ENCODE measurements around the gene SMARCA4.

SMARCA4 gene

GRCh38 chr19:11044431-11044830, 83.6 kb downstream of the SMARCA4 start:
- Histone ChIP-seq H4K91ac (ENCODE audit: low read depth, low read length) (no peak overlapping the region), H3K23ac (ENCODE audit: low read length) (no peak overlapping the region), H3K79me2 (ENCODE audit: control insufficient read depth, insufficient read depth, low read length, poor library complexity) (no peaks in the 10 kb centered on the region), H3K4me1 (ENCODE audit: control insufficient read depth in 1 of 2, insufficient read depth in 2 of 2, low read length in 2 of 2) (no peaks in the 10 kb centered on the region), H3K4me2 (ENCODE audit: low read length) (no peak overlapping the region), H2AFZ (ENCODE audit: insufficient read depth, low read length, poor library complexity) (no peak overlapping the region), H3K79me1 (ENCODE audit: low read length) (no peaks in the 10 kb centered on the region), H4K12ac (ENCODE audit: low read depth, low read length) (no peak overlapping the region), H2BK120ac (ENCODE audit: insufficient read depth, low read length, poor library complexity) (no peak overlapping the region), H3K27ac (ENCODE audit: low read depth, low read length) (no peak overlapping the region), H3K14ac (ENCODE audit: low read length) (no peak overlapping the region), H3K4ac (ENCODE audit: low read depth, low read length) (no peak overlapping the region), H2BK12ac (ENCODE audit: low read length) (no peak overlapping the region), H3K4me3 (ENCODE audit: low read depth, low read length) (no peak overlapping the region), H4K8ac (ENCODE audit: low read depth, low read length) (no peak overlapping the region), H2BK5ac (ENCODE audit: low read depth, low read length, poor library complexity) (no peak overlapping the region), H3K27me3 (ENCODE audit: insufficient read depth, low read length) (no peaks in the 10 kb centered on the region), H3K36me3 (ENCODE audit: control insufficient read depth in 1 of 2, insufficient read depth in 2 of 2, low read length in 2 of 2) (peaks cover 49 to 56% of the 10 kb centered on the region in 2 experiments), H3K9me3 (ENCODE audit: insufficient read depth, low read depth, low read length) (no peaks in the 10 kb centered on the region), H2AK5ac (ENCODE audit: low read length) (no peak overlapping the region), H3K18ac (ENCODE audit: low read length) (no peak overlapping the region), H3K9ac (ENCODE audit: low read length) (no peak overlapping the region)
- WGBS (ENCODE audit: extremely low coverage, insufficient coverage, insufficient read length), result no CpG with 5 or more reads among the region's 10 CpGs
- DNase-seq, result no peak

GRCh38 chr19:11045536-11045935, 84.7 kb downstream of the SMARCA4 start:
- no peak overlapping the region for H4K8ac ChIP-seq (ENCODE audit: low read depth, low read length)
- DNase-seq, result no peak
- no peaks in the 10 kb centered on the region for H3K79me2 ChIP-seq (ENCODE audit: control insufficient read depth, insufficient read depth, low read length, poor library complexity)
- no peak overlapping the region for H3K4ac ChIP-seq (ENCODE audit: low read depth, low read length)
- H2AFZ ChIP-seq (ENCODE audit: insufficient read depth, low read length, poor library complexity), result no peak overlapping the region
- no peak overlapping the region for H3K18ac ChIP-seq (ENCODE audit: low read length)
- no peaks in the 10 kb centered on the region for H3K27me3 ChIP-seq (ENCODE audit: insufficient read depth, low read length)
- WGBS (ENCODE audit: extremely low coverage, insufficient coverage, insufficient read length), result no CpG with 5 or more reads among the region's 4 CpGs
- no peak overlapping the region for H3K9ac ChIP-seq (ENCODE audit: low read length)
- no peak overlapping the region for H4K12ac ChIP-seq (ENCODE audit: low read depth, low read length)
- no peaks in the 10 kb centered on the region for H3K79me1 ChIP-seq (ENCODE audit: low read length)
- no peak overlapping the region for H3K4me2 ChIP-seq (ENCODE audit: low read length)
- H2BK12ac ChIP-seq (ENCODE audit: low read length), result no peak overlapping the region
- H4K91ac ChIP-seq (ENCODE audit: low read depth, low read length), result no peak overlapping the region
- H3K14ac ChIP-seq (ENCODE audit: low read length), result no peak overlapping the region
- no peak overlapping the region for H3K4me3 ChIP-seq (ENCODE audit: low read depth, low read length)
- no peak overlapping the region for H2BK5ac ChIP-seq (ENCODE audit: low read depth, low read length, poor library complexity)
- no peak overlapping the region for H3K27ac ChIP-seq (ENCODE audit: low read depth, low read length)
- peaks cover 55 to 66% of the 10 kb centered on the region in 2 experiments for H3K36me3 ChIP-seq (ENCODE audit: control insufficient read depth in 1 of 2, insufficient read depth in 2 of 2, low read length in 2 of 2)
- H2BK120ac ChIP-seq (ENCODE audit: insufficient read depth, low read length, poor library complexity), result no peak overlapping the region
- peaks cover 1% of the 10 kb centered on the region for H3K9me3 ChIP-seq (ENCODE audit: insufficient read depth, low read depth, low read length)
- H2AK5ac ChIP-seq (ENCODE audit: low read length), result no peak overlapping the region
- no peaks in the 10 kb centered on the region for H3K4me1 ChIP-seq (ENCODE audit: control insufficient read depth in 1 of 2, insufficient read depth in 2 of 2, low read length in 2 of 2)
- H3K23ac ChIP-seq (ENCODE audit: low read length), result no peak overlapping the region

- H3K9ac ChIP-seq (ENCODE audit: low read length), result no peak overlapping the region
These were observed 86.0 kb downstream of the SMARCA4 start for GRCh38 chr19:11046605-11047354.

GRCh38 chr19:11047866-11048265, 87.0 kb downstream of the SMARCA4 start:
- Histone ChIP-seq H4K91ac (ENCODE audit: low read depth, low read length) (no peak overlapping the region), H2AK5ac (ENCODE audit: low read length) (no peak overlapping the region), H3K4me1 (ENCODE audit: control insufficient read depth in 1 of 2, insufficient read depth in 2 of 2, low read length in 2 of 2) (no peaks in the 10 kb centered on the region), H3K14ac (ENCODE audit: low read length) (no peak overlapping the region), H3K9ac (ENCODE audit: low read length) (no peak overlapping the region), H3K79me2 (ENCODE audit: control insufficient read depth, insufficient read depth, low read length, poor library complexity) (no peaks in the 10 kb centered on the region), H3K79me1 (ENCODE audit: low read length) (no peaks in the 10 kb centered on the region), H3K4me2 (ENCODE audit: low read length) (no peak overlapping the region), H4K12ac (ENCODE audit: low read depth, low read length) (no peak overlapping the region), H3K4me3 (ENCODE audit: low read depth, low read length) (no peak overlapping the region), H3K4ac (ENCODE audit: low read depth, low read length) (no peak overlapping the region), H2AFZ (ENCODE audit: insufficient read depth, low read length, poor library complexity) (no peak overlapping the region), H3K27me3 (ENCODE audit: insufficient read depth, low read length) (no peaks in the 10 kb centered on the region), H3K23ac (ENCODE audit: low read length) (no peak overlapping the region), H3K18ac (ENCODE audit: low read length) (no peak overlapping the region), H3K27ac (ENCODE audit: low read depth, low read length) (no peak overlapping the region), H2BK5ac (ENCODE audit: low read depth, low read length, poor library complexity) (no peak overlapping the region), H2BK12ac (ENCODE audit: low read length) (no peak overlapping the region), H3K9me3 (ENCODE audit: insufficient read depth, low read depth, low read length) (peaks cover 1% of the 10 kb centered on the region), H2BK120ac (ENCODE audit: insufficient read depth, low read length, poor library complexity) (no peak overlapping the region), H4K8ac (ENCODE audit: low read depth, low read length) (no peak overlapping the region), H3K36me3 (ENCODE audit: control insufficient read depth in 1 of 2, insufficient read depth in 2 of 2, low read length in 2 of 2) (peaks cover 45 to 57% of the 10 kb centered on the region in 2 experiments)
- no CpG with 5 or more reads among the region's 4 CpGs for WGBS (ENCODE audit: extremely low coverage, insufficient coverage, insufficient read length)
- no peak for DNase-seq

More at GRCh38 chr19:11046605-11047354, 86.0 kb downstream of the SMARCA4 start:
- Histone ChIP-seq H3K27me3 (ENCODE audit: insufficient read depth, low read length) (no peaks in the 10 kb centered on the region), H2AK5ac (ENCODE audit: low read length) (no peak overlapping the region), H3K18ac (ENCODE audit: low read length) (no peak overlapping the region), H3K23ac (ENCODE audit: low read length) (no peak overlapping the region), H3K79me1 (ENCODE audit: low read length) (no peaks in the 10 kb centered on the region), H3K4me2 (ENCODE audit: low read length) (no peak overlapping the region), H3K4ac (ENCODE audit: low read depth, low read length) (no peak overlapping the region), H2BK12ac (ENCODE audit: low read length) (no peak overlapping the region), H3K27ac (ENCODE audit: low read depth, low read length) (no peak overlapping the region), H4K12ac (ENCODE audit: low read depth, low read length) (no peak overlapping the region), H4K8ac (ENCODE audit: low read depth, low read length) (no peak overlapping the region), H3K4me1 (ENCODE audit: control insufficient read depth in 1 of 2, insufficient read depth in 2 of 2, low read length in 2 of 2) (no peaks in the 10 kb centered on the region), H3K14ac (ENCODE audit: low read length) (no peak overlapping the region), H2BK5ac (ENCODE audit: low read depth, low read length, poor library complexity) (no peak overlapping the region), H3K79me2 (ENCODE audit: control insufficient read depth, insufficient read depth, low read length, poor library complexity) (no peaks in the 10 kb centered on the region), H2AFZ (ENCODE audit: insufficient read depth, low read length, poor library complexity) (no peak overlapping the region), H4K91ac (ENCODE audit: low read depth, low read length) (no peak overlapping the region), H3K9me3 (ENCODE audit: insufficient read depth, low read depth, low read length) (peaks cover 1% of the 10 kb centered on the region), H3K36me3 (ENCODE audit: control insufficient read depth in 1 of 2, insufficient read depth in 2 of 2, low read length in 2 of 2) (peaks cover 47 to 60% of the 10 kb centered on the region in 2 experiments), H3K4me3 (ENCODE audit: low read depth, low read length) (no peak overlapping the region), H2BK120ac (ENCODE audit: insufficient read depth, low read length, poor library complexity) (no peak overlapping the region)
- no peak for DNase-seq
- no CpG with 5 or more reads among the region's 14 CpGs for WGBS (ENCODE audit: extremely low coverage, insufficient coverage, insufficient read length)

All from trophoblast cell (in vitro differentiated cells and primary cell).